Measurements from ENCODE around the gene MAP2K7.
"Not testable (repeated sequence)": the region's sequence is repeated elsewhere in the genome, so short reads cannot be mapped to it uniquely, and the experiment has no call there.

The MAP2K7 gene

DNA sequence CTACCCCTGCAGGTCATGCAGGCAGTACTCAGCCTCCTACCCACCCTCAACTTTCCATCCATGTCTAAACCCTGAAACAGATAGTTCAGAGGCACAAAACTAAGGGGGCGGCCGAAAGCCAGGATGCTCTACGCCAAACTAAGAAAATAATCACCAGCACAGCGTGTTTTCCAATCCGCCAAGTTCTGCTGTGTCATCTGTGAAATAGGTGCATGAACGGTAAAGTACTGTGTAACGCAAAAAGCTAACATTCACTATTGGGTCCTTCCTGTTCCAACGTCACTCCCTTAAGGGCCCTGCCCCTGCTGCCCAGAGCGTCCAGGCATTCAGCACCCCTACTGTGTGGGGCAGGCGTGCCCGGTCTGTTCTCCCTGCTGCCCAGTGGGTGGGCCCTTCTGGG, 52.0 kb downstream of the MAP2K7 start:
- TF ChIP-seq CTCF (IDR thresholded peaks at IDR 0.05; ENCODE audit: low read depth, low read length) = no peak
- no peak for DNase-seq (ENCODE audit: low read depth, low spot score)
- in situ Hi-C loops (cut with HindIII; ENCODE audit: low sequenced_read_pairs) = no loop called here
- H3K4me3 ChIP-seq (ENCODE audit: low read depth, low read length) = no peak overlapping the region

DNA sequence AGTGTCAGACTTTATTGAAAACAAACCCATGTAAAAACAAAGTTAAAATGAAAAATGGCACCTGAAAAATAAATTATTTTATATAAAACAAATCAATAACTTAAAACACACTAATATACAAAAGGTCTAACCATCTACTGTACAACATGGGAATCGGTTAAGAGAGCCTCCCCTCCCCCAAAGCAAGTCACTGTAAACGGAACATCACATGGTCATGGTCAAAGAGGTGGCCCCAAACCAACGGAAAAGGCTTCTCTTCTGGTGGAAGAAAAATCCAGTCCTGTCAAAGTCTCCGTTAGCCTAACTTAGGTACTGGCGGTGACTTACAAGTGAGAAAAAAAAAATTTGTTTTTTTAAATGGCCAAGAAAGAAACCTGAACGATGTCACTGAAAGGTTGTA, 55.5 kb downstream of the MAP2K7 start:
- no peak for TF ChIP-seq CTCF (IDR thresholded peaks at IDR 0.05; ENCODE audit: low read depth, low read length)
- H3K4me3 ChIP-seq (ENCODE audit: low read depth, low read length) = no peak overlapping the region
- in situ Hi-C loops (cut with HindIII; ENCODE audit: low sequenced_read_pairs) = no loop called here
- DNase-seq (ENCODE audit: low read depth, low spot score) = no peak

- in situ Hi-C loops (cut with HindIII; ENCODE audit: low sequenced_read_pairs); DNase-seq (ENCODE audit: low read depth, low spot score): not testable (repeated sequence)
Observed at GRCh38 chr19:7961082-7961481, 57.4 kb downstream of the MAP2K7 start.

GRCh38 chr19:7961920-7962626, 58.4 kb downstream of the MAP2K7 start:
- no peak for DNase-seq (ENCODE audit: low read depth, low spot score)
- no peak overlapping the region for H3K4me3 ChIP-seq (ENCODE audit: low read depth, low read length)
- TF ChIP-seq CTCF (IDR thresholded peaks at IDR 0.05; ENCODE audit: low read depth, low read length) = no peak
- in situ Hi-C loops (cut with HindIII; ENCODE audit: low sequenced_read_pairs) = no loop called here

More at GRCh38 chr19:7961082-7961481, 57.4 kb downstream of the MAP2K7 start:
- not testable (repeated sequence) for H3K4me3 ChIP-seq (ENCODE audit: low read depth, low read length)

- in situ Hi-C loops (cut with HindIII; ENCODE audit: low sequenced_read_pairs) = no loop called here
- no peak for DNase-seq (ENCODE audit: low read depth, low spot score)
Observed at GRCh38 chr19:7962644-7963268, 59.1 kb downstream of the MAP2K7 start.

DNA sequence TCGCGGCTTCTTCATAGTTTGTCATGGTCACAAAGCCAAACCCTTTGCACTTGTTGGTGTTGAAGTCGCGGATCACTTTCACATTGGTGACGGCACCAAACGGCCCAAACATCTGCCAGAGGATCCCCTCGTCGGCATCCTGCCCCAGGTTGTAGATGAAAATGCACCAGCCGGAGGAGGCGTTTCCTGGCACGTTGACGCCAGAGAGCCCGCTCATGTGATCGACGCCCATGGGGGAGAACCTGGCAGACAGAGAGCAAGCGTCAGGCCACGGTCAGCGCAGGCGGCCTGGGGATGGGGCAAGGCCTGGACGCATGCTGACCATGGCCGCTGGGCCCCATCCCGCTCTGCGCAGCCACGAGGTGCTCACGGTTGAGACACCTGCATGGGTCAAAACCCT, 59.9 kb downstream of the MAP2K7 start:
- in situ Hi-C loops (cut with HindIII; ENCODE audit: low sequenced_read_pairs) = no loop called here
- TF ChIP-seq CTCF (IDR thresholded peaks at IDR 0.05; ENCODE audit: low read depth, low read length) = no peak
- DNase-seq (ENCODE audit: low read depth, low spot score) = no peak
- no peak overlapping the region for H3K4me3 ChIP-seq (ENCODE audit: low read depth, low read length)

More at GRCh38 chr19:7962644-7963268, 59.1 kb downstream of the MAP2K7 start:
- no peak for TF ChIP-seq CTCF (IDR thresholded peaks at IDR 0.05; ENCODE audit: low read depth, low read length)
- H3K4me3 ChIP-seq (ENCODE audit: low read depth, low read length) = no peak overlapping the region

Measured in astrocyte of the spinal cord (primary cell).